Immature natural killer cell (primary cell): ENCODE measurements around the gene CYB5R2. TPM values are rescaled to one million over a fixed set of nuclear protein-coding genes. Genes with fewer than 3 reads are reported as not detected.
"Not testable (repeated sequence)": the region's sequence is repeated elsewhere in the genome, so short reads cannot be mapped to it uniquely, and the experiment has no call there.

Experiments
- DNase-seq, 3 donors: peaks; one replicate each; pipeline ENCODE4 v3.0.0; 2022; ENCODE audit warnings: mixed read lengths in 1 of 3
- H3K27ac Mint-ChIP-seq, 6 donors: one replicate each; pipeline ENCODE4 v1.8.0; 2020; ENCODE audit warnings: mixed read lengths in 6 of 6, mild to moderate bottlenecking in 5 of 6, inconsistent platforms in 4 of 6, moderate library complexity in 3 of 6
- H3K27me3 Mint-ChIP-seq, 3 donors: one replicate each; pipeline ENCODE4 v1.8.0; 2020 to 2021; ENCODE audit warnings: low read depth in 3 of 3, mild to moderate bottlenecking in 3 of 3, mixed read lengths in 3 of 3, moderate library complexity in 3 of 3, inconsistent platforms in 1 of 3
- H3K36me3 Mint-ChIP-seq, 3 donors: one replicate each; pipeline ENCODE4 v1.8.0; 2020; ENCODE audit warnings: mixed read lengths in 3 of 3, inconsistent platforms in 2 of 3, mild to moderate bottlenecking in 2 of 3
- H3K4me1 Mint-ChIP-seq, 2 donors: one replicate each; pipeline ENCODE4 v1.8.0; 2020; ENCODE audit warnings: inconsistent platforms in 2 of 2, mild to moderate bottlenecking in 2 of 2, mixed read lengths in 2 of 2, moderate library complexity in 1 of 2
- H3K4me3 Mint-ChIP-seq, 5 donors: one replicate each; pipeline ENCODE4 v1.8.0; 2020; ENCODE audit warnings: mild to moderate bottlenecking in 5 of 5, mixed read lengths in 5 of 5, inconsistent platforms in 3 of 5, moderate library complexity in 3 of 5
- H3K9me3 Mint-ChIP-seq, 6 donors: one replicate each; pipeline ENCODE4 v1.8.0; 2020; ENCODE audit warnings: mild to moderate bottlenecking in 6 of 6, mixed read lengths in 6 of 6, inconsistent platforms in 4 of 6, moderate library complexity in 3 of 6
- polyA plus RNA-seq, 3 donors: library from polyadenylated mRNA; unstranded; fragments of 300-500 nt; fragmentation: Illumina TruSeq; gene quantifications; one replicate each; pipeline ENCODE4 v1.2.3, GENCODE V29; 2021

Gene CYB5R2
- polyA plus RNA-seq, 3 donors from 2014 or later, result 0.37 TPM; not detected in 2

GRCh38 chr11:7664867-7665266 lies 8.4 kb downstream of the CYB5R2 start:
- Mint-ChIP-seq H3K4me1 (no peaks in the 10 kb centered on the region), H3K36me3 (peaks cover 0 to 3% (median 0%) of the 10 kb centered on the region in 3 donors), H3K9me3 (no peaks in the 10 kb centered on the region), H3K27me3 (peaks cover 0 to 6% (median 3%) of the 10 kb centered on the region in 3 donors), H3K4me3 (no peak overlapping the region), H3K27ac (no peak overlapping the region)
- no peak for DNase-seq

- H3K4me3 Mint-ChIP-seq, H3K9me3 Mint-ChIP-seq, DNase-seq, H3K4me1 Mint-ChIP-seq, H3K27ac Mint-ChIP-seq, H3K36me3 Mint-ChIP-seq, H3K27me3 Mint-ChIP-seq: not testable (repeated sequence)
Observed at GRCh38 chr11:7663531-7663930, 9.8 kb downstream of the CYB5R2 start.

GRCh38 chr11:7657306-7658025 lies 15.8 kb downstream of the CYB5R2 start:
- Mint-ChIP-seq H3K9me3 (peaks cover 0 to 2% (median 0%) of the 10 kb centered on the region in 6 donors), H3K4me3 (no peak overlapping the region), H3K27me3 (no peaks in the 10 kb centered on the region), H3K27ac (no peak overlapping the region), H3K36me3 (peaks cover 0 to 12% (median 4%) of the 10 kb centered on the region in 3 donors), H3K4me1 (no peaks in the 10 kb centered on the region)
- DNase-seq, result peak in 2 of 3 donors; percentile 11 to 33

GRCh38 chr11:7656704-7657103 lies 16.6 kb downstream of the CYB5R2 start:
- Mint-ChIP-seq H3K4me1 (no peaks in the 10 kb centered on the region), H3K27ac (no peak overlapping the region)
- DNase-seq, result no peak

GRCh38 chr11:7655253-7656217 lies 17.8 kb downstream of the CYB5R2 start:
- no peak for DNase-seq
- no peak overlapping the region for H3K4me3 Mint-ChIP-seq
- H3K27me3 Mint-ChIP-seq, result no peaks in the 10 kb centered on the region
- H3K36me3 Mint-ChIP-seq, result peaks cover 6 to 31% (median 7%) of the 10 kb centered on the region in 3 donors
- no peaks in the 10 kb centered on the region for H3K4me1 Mint-ChIP-seq
- H3K9me3 Mint-ChIP-seq, result peaks cover 0 to 2% (median 0%) of the 10 kb centered on the region in 6 donors
- H3K27ac Mint-ChIP-seq, result no peak overlapping the region

More at GRCh38 chr11:7656704-7657103, 16.6 kb downstream of the CYB5R2 start:
- H3K9me3 Mint-ChIP-seq, result peaks cover 0 to 2% (median 0%) of the 10 kb centered on the region in 6 donors
- peaks cover 0 to 19% (median 7%) of the 10 kb centered on the region in 3 donors for H3K36me3 Mint-ChIP-seq
- H3K4me3 Mint-ChIP-seq, result no peak overlapping the region
- no peaks in the 10 kb centered on the region for H3K27me3 Mint-ChIP-seq

- Mint-ChIP-seq H3K27ac (no peak overlapping the region), H3K4me1 (no peaks in the 10 kb centered on the region), H3K27me3 (no peaks in the 10 kb centered on the region), H3K4me3 (no peak overlapping the region), H3K9me3 (peaks cover 0 to 2% (median 0%) of the 10 kb centered on the region in 6 donors), H3K36me3 (peaks cover 16 to 42% (median 17%) of the 10 kb centered on the region in 3 donors)
- DNase-seq, result no peak
Observed at GRCh38 chr11:7654195-7654705, 19.1 kb downstream of the CYB5R2 start.

- H3K4me1 Mint-ChIP-seq, result no peaks in the 10 kb centered on the region
- peaks cover 16 to 51% (median 17%) of the 10 kb centered on the region in 3 donors for H3K36me3 Mint-ChIP-seq
- no peak overlapping the region for H3K4me3 Mint-ChIP-seq
- H3K27ac Mint-ChIP-seq, result no peak overlapping the region
- H3K9me3 Mint-ChIP-seq, result no peaks in the 10 kb centered on the region
- no peak for DNase-seq
- H3K27me3 Mint-ChIP-seq, result no peaks in the 10 kb centered on the region
Observed at GRCh38 chr11:7651700-7652099, 21.6 kb downstream of the CYB5R2 start.

- Mint-ChIP-seq H3K4me3 (no peak overlapping the region), H3K27me3 (no peaks in the 10 kb centered on the region), H3K27ac (no peak overlapping the region), H3K36me3 (peaks cover 16 to 51% (median 17%) of the 10 kb centered on the region in 3 donors), H3K9me3 (no peaks in the 10 kb centered on the region), H3K4me1 (no peaks in the 10 kb centered on the region)
- no peak for DNase-seq
Observed at GRCh38 chr11:7651140-7651551, 22.2 kb downstream of the CYB5R2 start.

GRCh38 chr11:7648264-7648663 lies 25.0 kb downstream of the CYB5R2 start:
- Mint-ChIP-seq H3K4me3 (no peak overlapping the region), H3K27ac (no peak overlapping the region), H3K27me3 (no peaks in the 10 kb centered on the region), H3K36me3 (peaks cover 17 to 54% (median 24%) of the 10 kb centered on the region in 3 donors), H3K9me3 (no peaks in the 10 kb centered on the region), H3K4me1 (no peaks in the 10 kb centered on the region)
- DNase-seq, result no peak

- Mint-ChIP-seq H3K9me3 (no peaks in the 10 kb centered on the region), H3K4me3 (no peak overlapping the region), H3K4me1 (no peaks in the 10 kb centered on the region), H3K36me3 (peaks cover 17 to 51% (median 34%) of the 10 kb centered on the region in 3 donors), H3K27me3 (no peaks in the 10 kb centered on the region), H3K27ac (no peak overlapping the region)
- no peak for DNase-seq
Observed at GRCh38 chr11:7646866-7647265, 26.4 kb downstream of the CYB5R2 start.

GRCh38 chr11:7645206-7645605 lies 28.1 kb downstream of the CYB5R2 start:
- Mint-ChIP-seq H3K27ac (no peak overlapping the region), H3K36me3 (peaks cover 20 to 47% (median 34%) of the 10 kb centered on the region in 3 donors), H3K4me1 (no peaks in the 10 kb centered on the region), H3K4me3 (no peak overlapping the region), H3K9me3 (no peaks in the 10 kb centered on the region), H3K27me3 (peaks cover 0 to 1% (median 0%) of the 10 kb centered on the region in 3 donors)
- no peak for DNase-seq

- no peaks in the 10 kb centered on the region for H3K4me1 Mint-ChIP-seq
- no peak for DNase-seq
- no peak overlapping the region for H3K27ac Mint-ChIP-seq
- H3K9me3 Mint-ChIP-seq, result no peaks in the 10 kb centered on the region
- H3K4me3 Mint-ChIP-seq, result no peak overlapping the region
- H3K27me3 Mint-ChIP-seq, result peaks cover 0 to 1% (median 0%) of the 10 kb centered on the region in 3 donors
- H3K36me3 Mint-ChIP-seq, result peaks cover 15 to 38% (median 26%) of the 10 kb centered on the region in 3 donors
Observed at GRCh38 chr11:7643314-7643713, 30.0 kb downstream of the CYB5R2 start.

- H3K9me3 Mint-ChIP-seq, result no peaks in the 10 kb centered on the region
- H3K4me1 Mint-ChIP-seq, result no peaks in the 10 kb centered on the region
- no peak overlapping the region for H3K4me3 Mint-ChIP-seq
- no peak overlapping the region for H3K27ac Mint-ChIP-seq
- peaks cover 0 to 1% (median 0%) of the 10 kb centered on the region in 3 donors for H3K27me3 Mint-ChIP-seq
- DNase-seq, result no peak
- peaks cover 18 to 42% (median 26%) of the 10 kb centered on the region in 3 donors for H3K36me3 Mint-ChIP-seq
Observed at GRCh38 chr11:7642747-7643146, 30.6 kb downstream of the CYB5R2 start.

- H3K9me3 Mint-ChIP-seq, result no peaks in the 10 kb centered on the region
- H3K36me3 Mint-ChIP-seq, result peaks cover 23 to 51% (median 37%) of the 10 kb centered on the region in 3 donors
- no peak for DNase-seq
- H3K4me1 Mint-ChIP-seq, result no peaks in the 10 kb centered on the region
- H3K4me3 Mint-ChIP-seq, result no peak overlapping the region
- no peak overlapping the region for H3K27ac Mint-ChIP-seq
- peaks cover 0 to 2% (median 1%) of the 10 kb centered on the region in 3 donors for H3K27me3 Mint-ChIP-seq
Observed at GRCh38 chr11:7640816-7641215, 32.5 kb downstream of the CYB5R2 start.
